GM12874 (cell line): Measurements from ENCODE around the gene PPP2R2B.

Experiments
- CTCF ChIP-seq: IDR thresholded peaks from 2 replicates; pipeline ENCODE4 v1.5.1; 2011; ENCODE audit warnings: low read depth, mild to moderate bottlenecking, control low read depth, low read length, moderate library complexity; ENCODE audit not compliant: insufficient read depth

The PPP2R2B gene

GRCh38 chr5:146600376-146600775 is 278.2 kb downstream of the PPP2R2B start:
- no peak for TF ChIP-seq CTCF

GRCh38 chr5:146599261-146599660 is 279.3 kb downstream of the PPP2R2B start:
- no peak for TF ChIP-seq CTCF

GRCh38 chr5:146595088-146595487 is 283.5 kb downstream of the PPP2R2B start:
- no peak for TF ChIP-seq CTCF

- no peak for TF ChIP-seq CTCF
Measured at GRCh38 chr5:146592352-146592751, 286.2 kb downstream of the PPP2R2B start.

- TF ChIP-seq CTCF: no peak
Measured at GRCh38 chr5:146589028-146589345, 289.6 kb downstream of the PPP2R2B start.

- no peak for TF ChIP-seq CTCF
Measured at GRCh38 chr5:146588331-146589027, 290.1 kb downstream of the PPP2R2B start.

- TF ChIP-seq CTCF: no peak
Measured at GRCh38 chr5:146586752-146587151, 291.8 kb downstream of the PPP2R2B start.
